Ascending aorta (tissue), 2 donors: ENCODE measurements around the gene NAA10. TPM values are rescaled to one million over a fixed set of nuclear protein-coding genes. Genes with fewer than 3 reads are reported as not detected.

ENCODE experiments used
- DNase-seq, 2 donors: peaks; one replicate each; pipeline ENCODE4 v3.0.0-alpha.2; 2019; ENCODE audit warnings: low spot score in 2 of 2
- H3K27ac ChIP-seq, 2 donors: fragments of 200-600 bp; sonication (generic); one replicate each; pipeline ENCODE4 v1.5.1; 2016 to 2017; ENCODE audit warnings: mild to moderate bottlenecking in 1 of 2
- H3K27me3 ChIP-seq: fragments of 200-600 bp; sonication (generic); one replicate; pipeline ENCODE4 v1.5.1; 2017
- H3K36me3 ChIP-seq, 2 donors: fragments of 200-600 bp; sonication (generic); one replicate each; pipeline ENCODE4 v1.5.1; 2016
- H3K4me1 ChIP-seq, 2 donors: fragments of 200-600 bp; sonication (generic); one replicate each; pipeline ENCODE4 v1.5.1; 2016 to 2017; ENCODE audit warnings: mild to moderate bottlenecking in 1 of 2
- H3K4me3 ChIP-seq, 2 donors: fragments of 200-600 bp; sonication (generic); one replicate each; pipeline ENCODE4 v1.5.1; 2016 to 2017; ENCODE audit warnings: mild to moderate bottlenecking in 1 of 2
- H3K9me3 ChIP-seq, 2 donors: fragments of 200-600 bp; sonication (generic); one replicate each; pipeline ENCODE4 v1.5.1; 2016
- CTCF ChIP-seq, 3 experiments: fragments of 200-600 bp in 2 of 3; fragments of 450-650 bp in 1 of 3; sonication (generic) in 2 of 3; IDR thresholded peaks; one replicate each; pipeline ENCODE4 v1.5.1; 2016 to 2019; ENCODE audit warnings: antibody characterized with exemption in 3 of 3, mild to moderate bottlenecking in 1 of 3, moderate library complexity in 1 of 3
- intact Hi-C: fragments of 100-400 bp; cut with DNase I; formaldehyde crosslinking; loops from one replicate; pipeline ENCODE4 v1.15.1; 2023
- total RNA-seq: library from RNA; depleted of rRNA; stranded (reverse); fragments of >200 nt; gene quantifications from one replicate; pipeline ENCODE4 v1.1.0, GENCODE V29; 2016

Gene NAA10
- total RNA-seq, 1 donor from 2014 or later = 155 TPM

- H3K36me3 ChIP-seq = peaks cover 18 to 19% of the 10 kb centered on the region in 2 donors
- no peaks in the 10 kb centered on the region for H3K9me3 ChIP-seq
- intact Hi-C loops = no loop called here
- H3K27me3 ChIP-seq = no peaks in the 10 kb centered on the region
- no peak for TF ChIP-seq CTCF (IDR thresholded peaks at IDR 0.05)
- peaks cover 0 to 9% of the 10 kb centered on the region in 2 donors for H3K4me1 ChIP-seq
- H3K4me3 ChIP-seq = peak overlapping the region; percentile 82 to 93
- H3K27ac ChIP-seq = no peak overlapping the region
- DNase-seq = no peak
Observed at GRCh38 chrX:153935326-153935851, 552 bp upstream of the NAA10 start.

- Histone ChIP-seq H3K4me1 (peaks cover 0 to 9% of the 10 kb centered on the region in 2 donors), H3K27ac (peak overlapping the region; percentile 18 to 49), H3K4me3 (peak overlapping the region; percentile 82 to 93), H3K36me3 (peaks cover 19 to 26% of the 10 kb centered on the region in 2 donors), H3K27me3 (no peaks in the 10 kb centered on the region), H3K9me3 (no peaks in the 10 kb centered on the region)
- TF ChIP-seq CTCF (IDR thresholded peaks at IDR 0.05) = no peak
- no peak for DNase-seq
- intact Hi-C loops = no loop called here
Observed at GRCh38 chrX:153934148-153934761, 582 bp downstream of the NAA10 start.

GRCh38 chrX:153933748-153934147 is 1.1 kb downstream of the NAA10 start:
- intact Hi-C loops = no loop called here
- H3K27ac ChIP-seq = no peak overlapping the region
- peak overlapping the region; percentile 82 to 93 for H3K4me3 ChIP-seq

GRCh38 chrX:153932220-153932915 is 2.5 kb downstream of the NAA10 start:
- TF ChIP-seq CTCF (IDR thresholded peaks at IDR 0.05) = no peak
- H3K4me1 ChIP-seq = peaks cover 0 to 11% of the 10 kb centered on the region in 2 donors
- intact Hi-C loops = no loop called here
- H3K27ac ChIP-seq = no peak overlapping the region
- H3K4me3 ChIP-seq = no peak overlapping the region
- peaks cover 19 to 26% of the 10 kb centered on the region in 2 donors for H3K36me3 ChIP-seq
- no peaks in the 10 kb centered on the region for H3K27me3 ChIP-seq
- DNase-seq = no peak
- H3K9me3 ChIP-seq = no peaks in the 10 kb centered on the region

More at GRCh38 chrX:153933748-153934147, 1.1 kb downstream of the NAA10 start:
- no peak for DNase-seq
- no peak for TF ChIP-seq CTCF (IDR thresholded peaks at IDR 0.05)
- Histone ChIP-seq H3K4me1 (peaks cover 0 to 11% of the 10 kb centered on the region in 2 donors), H3K36me3 (peaks cover 19 to 26% of the 10 kb centered on the region in 2 donors), H3K27me3 (no peaks in the 10 kb centered on the region), H3K9me3 (no peaks in the 10 kb centered on the region)

- TF ChIP-seq CTCF (IDR thresholded peaks at IDR 0.05) = no peak
- no peaks in the 10 kb centered on the region for H3K27me3 ChIP-seq
- H3K36me3 ChIP-seq = peaks cover 19 to 26% of the 10 kb centered on the region in 2 donors
- peaks cover 3 to 15% of the 10 kb centered on the region in 2 donors for H3K4me1 ChIP-seq
- no peaks in the 10 kb centered on the region for H3K9me3 ChIP-seq
- H3K27ac ChIP-seq = no peak overlapping the region
- H3K4me3 ChIP-seq = no peak overlapping the region
- intact Hi-C loops = no loop called here
- no peak for DNase-seq
Observed at GRCh38 chrX:153931748-153932147, 3.1 kb downstream of the NAA10 start.
